Ascending aorta (tissue), 2 donors: Measurements from ENCODE around the gene NEU3. TPM values are rescaled to one million over a fixed set of nuclear protein-coding genes. Genes with fewer than 3 reads are reported as not detected.
"Not testable (repeated sequence)": the region's sequence is repeated elsewhere in the genome, so short reads cannot be mapped to it uniquely, and the experiment has no call there.

Source experiments
- DNase-seq, 2 donors: peaks; one replicate each; pipeline ENCODE4 v3.0.0-alpha.2; 2019; ENCODE audit warnings: low spot score in 2 of 2
- H3K27ac ChIP-seq, 2 donors: fragments of 200-600 bp; sonication (generic); one replicate each; pipeline ENCODE4 v1.5.1; 2016 to 2017; ENCODE audit warnings: mild to moderate bottlenecking in 1 of 2
- H3K27me3 ChIP-seq: fragments of 200-600 bp; sonication (generic); one replicate; pipeline ENCODE4 v1.5.1; 2017
- H3K36me3 ChIP-seq, 2 donors: fragments of 200-600 bp; sonication (generic); one replicate each; pipeline ENCODE4 v1.5.1; 2016
- H3K4me1 ChIP-seq, 2 donors: fragments of 200-600 bp; sonication (generic); one replicate each; pipeline ENCODE4 v1.5.1; 2016 to 2017; ENCODE audit warnings: mild to moderate bottlenecking in 1 of 2
- H3K4me3 ChIP-seq, 2 donors: fragments of 200-600 bp; sonication (generic); one replicate each; pipeline ENCODE4 v1.5.1; 2016 to 2017; ENCODE audit warnings: mild to moderate bottlenecking in 1 of 2
- H3K9me3 ChIP-seq, 2 donors: fragments of 200-600 bp; sonication (generic); one replicate each; pipeline ENCODE4 v1.5.1; 2016
- CTCF ChIP-seq, 3 experiments: fragments of 200-600 bp in 2 of 3; fragments of 450-650 bp in 1 of 3; sonication (generic) in 2 of 3; IDR thresholded peaks; one replicate each; pipeline ENCODE4 v1.5.1; 2016 to 2019; ENCODE audit warnings: antibody characterized with exemption in 3 of 3, mild to moderate bottlenecking in 1 of 3, moderate library complexity in 1 of 3
- intact Hi-C: fragments of 100-400 bp; cut with DNase I; formaldehyde crosslinking; loops from one replicate; pipeline ENCODE4 v1.15.1; 2023
- total RNA-seq: library from RNA; depleted of rRNA; stranded (reverse); fragments of >200 nt; gene quantifications from one replicate; pipeline ENCODE4 v1.1.0, GENCODE V29; 2016

NEU3 gene
- total RNA-seq, 1 donor from 2014 or later = 2.9 TPM

GRCh38 chr11:74954199-74954598, 34.5 kb upstream of the NEU3 start:
- TF ChIP-seq CTCF (IDR thresholded peaks at IDR 0.05) = no peak
- Histone ChIP-seq H3K36me3 (no peaks in the 10 kb centered on the region), H3K27ac (no peak overlapping the region), H3K27me3 (no peaks in the 10 kb centered on the region), H3K4me1 (peaks cover 6 to 20% of the 10 kb centered on the region in 2 donors), H3K9me3 (no peaks in the 10 kb centered on the region), H3K4me3 (no peak overlapping the region)
- DNase-seq = no peak
- intact Hi-C loops = no loop called here

DNA sequence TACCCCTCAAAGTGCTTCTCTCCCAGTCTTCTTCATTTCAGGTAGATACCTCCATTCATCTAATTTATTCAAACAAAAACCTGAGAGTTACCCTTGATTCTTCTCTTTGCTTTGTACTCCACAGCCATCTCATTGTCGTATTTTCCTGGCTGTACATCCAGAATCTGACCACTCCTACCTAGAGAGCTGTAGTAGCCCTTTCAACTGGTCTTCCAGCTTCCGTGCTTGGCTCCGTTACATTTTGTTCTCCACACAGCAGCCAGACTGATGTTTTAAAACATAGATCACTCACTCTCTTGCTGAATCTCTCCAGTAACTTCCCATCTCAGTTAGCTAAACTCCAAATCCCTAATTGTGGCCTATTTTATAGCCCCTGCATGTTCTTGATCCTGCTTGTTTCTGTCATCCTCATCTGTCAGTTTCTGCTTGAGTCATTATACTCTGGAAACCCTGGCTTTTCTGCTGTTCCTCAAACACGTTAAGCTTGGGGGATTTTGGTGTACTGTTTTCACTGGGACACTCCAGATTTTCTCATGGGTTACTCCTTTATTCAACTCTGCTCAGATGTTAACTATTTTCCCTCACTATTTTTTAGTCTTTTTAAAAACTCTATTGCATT, 32.2 kb upstream of the NEU3 start:
- no peak overlapping the region for H3K27ac ChIP-seq

DNA sequence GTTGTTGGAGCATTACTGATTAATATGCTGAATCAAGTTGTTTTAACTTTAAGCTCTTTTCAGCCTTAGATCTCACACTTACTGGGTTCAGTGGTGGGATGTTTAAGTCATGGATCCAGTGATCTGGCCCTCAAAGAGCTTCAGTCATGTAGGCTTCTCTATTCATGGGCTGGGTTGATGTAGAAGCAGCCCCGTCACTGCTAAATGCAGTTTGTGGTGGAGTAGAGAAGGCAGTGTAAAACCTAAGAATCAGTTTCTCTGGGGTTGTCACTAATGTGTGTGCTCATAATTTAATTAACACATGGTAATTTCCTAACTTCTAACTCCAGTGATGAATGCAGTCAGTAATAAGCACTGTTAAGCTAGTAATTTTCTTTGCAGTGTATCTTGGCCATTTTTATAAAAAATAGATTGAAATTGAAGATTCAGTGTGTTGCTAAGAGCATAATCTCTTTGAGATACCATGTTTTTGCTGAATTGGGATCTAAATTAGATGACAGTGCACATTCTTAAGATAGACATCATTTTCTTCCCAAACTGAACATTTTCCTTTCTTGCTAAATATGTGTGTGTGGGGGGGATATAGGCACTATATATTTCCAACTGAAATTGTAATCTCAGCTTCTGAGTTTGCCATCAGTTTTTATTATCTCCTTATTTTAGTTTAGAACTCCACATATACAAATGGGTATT, 30.6 kb upstream of the NEU3 start:
- Histone ChIP-seq H3K9me3 (no peaks in the 10 kb centered on the region), H3K27ac (no peak overlapping the region), H3K36me3 (no peaks in the 10 kb centered on the region), H3K4me3 (no peak overlapping the region), H3K4me1 (peaks cover 0 to 14% of the 10 kb centered on the region in 2 donors), H3K27me3 (no peaks in the 10 kb centered on the region)
- intact Hi-C loops = no loop called here
- TF ChIP-seq CTCF (IDR thresholded peaks at IDR 0.05) = no peak
- no peak for DNase-seq

More for the DNA sequence above, 32.2 kb upstream of the NEU3 start:
- Histone ChIP-seq H3K27me3 (no peaks in the 10 kb centered on the region), H3K36me3 (no peaks in the 10 kb centered on the region), H3K9me3 (no peaks in the 10 kb centered on the region), H3K4me1 (peaks cover 0 to 17% of the 10 kb centered on the region in 2 donors), H3K4me3 (no peak overlapping the region)
- TF ChIP-seq CTCF (IDR thresholded peaks at IDR 0.05) = no peak
- DNase-seq = no peak
- intact Hi-C loops = no loop called here

GRCh38 chr11:74960128-74960527, 28.6 kb upstream of the NEU3 start:
- H3K9me3 ChIP-seq, DNase-seq, H3K27me3 ChIP-seq, H3K27ac ChIP-seq, H3K36me3 ChIP-seq, H3K4me3 ChIP-seq, intact Hi-C loops: not testable (repeated sequence)
- H3K4me1 ChIP-seq = peaks cover 0 to 14% of the 10 kb centered on the region in 2 donors

DNA sequence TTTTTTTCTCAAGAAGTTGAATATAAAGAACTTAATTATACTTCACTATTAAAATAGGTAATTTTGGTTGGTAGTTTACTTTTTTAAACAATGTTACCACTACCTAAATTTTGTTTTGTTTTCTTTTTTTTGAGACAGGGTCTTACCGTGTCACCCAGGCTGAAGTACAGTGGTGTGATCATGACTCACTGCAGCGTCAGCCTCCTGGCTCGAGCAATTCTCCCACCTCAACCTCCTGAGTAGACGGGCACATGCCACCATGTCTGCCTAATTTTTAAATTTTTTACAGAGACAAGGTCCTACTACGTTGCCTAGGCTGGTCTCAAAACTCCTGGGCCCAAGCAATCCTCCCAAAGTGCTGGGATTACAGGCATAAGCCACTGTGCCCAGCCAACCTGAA, 22.1 kb upstream of the NEU3 start:
- H3K27ac ChIP-seq = no peak overlapping the region
- no peak for DNase-seq
- intact Hi-C loops = no loop called here
- H3K36me3 ChIP-seq = peaks cover 24 to 51% of the 10 kb centered on the region in 2 donors
- no peaks in the 10 kb centered on the region for H3K9me3 ChIP-seq
- no peaks in the 10 kb centered on the region for H3K27me3 ChIP-seq
- no peak for TF ChIP-seq CTCF (IDR thresholded peaks at IDR 0.05)
- H3K4me1 ChIP-seq = no peaks in the 10 kb centered on the region
- no peak overlapping the region for H3K4me3 ChIP-seq

GRCh38 chr11:74970852-74971395, 17.8 kb upstream of the NEU3 start:
- intact Hi-C loops = no loop called here
- no peak for TF ChIP-seq CTCF (IDR thresholded peaks at IDR 0.05)

More at GRCh38 chr11:74970852-74971395, 17.8 kb upstream of the NEU3 start:
- Histone ChIP-seq H3K9me3 (no peaks in the 10 kb centered on the region), H3K4me1 (no peaks in the 10 kb centered on the region), H3K27me3 (no peaks in the 10 kb centered on the region), H3K36me3 (peaks cover 46 to 72% of the 10 kb centered on the region in 2 donors), H3K27ac (no peak overlapping the region), H3K4me3 (no peak overlapping the region)
- DNase-seq = no peak
